Mammary microvascular endothelial cell (primary cell): Measurements from ENCODE around the gene SLC9A9. TPM values are rescaled to one million over a fixed set of nuclear protein-coding genes. Genes with fewer than 3 reads are reported as not detected.

ENCODE experiments used
- total RNA-seq: library from RNA; depleted of rRNA; stranded (reverse); fragments of >200 nt; gene quantifications from 2 replicates; pipeline ENCODE4 v1.2.3, GENCODE V29; 2015

SLC9A9 gene
- total RNA-seq, result 1.5 and 2.1 TPM in 2 replicates

DNA sequence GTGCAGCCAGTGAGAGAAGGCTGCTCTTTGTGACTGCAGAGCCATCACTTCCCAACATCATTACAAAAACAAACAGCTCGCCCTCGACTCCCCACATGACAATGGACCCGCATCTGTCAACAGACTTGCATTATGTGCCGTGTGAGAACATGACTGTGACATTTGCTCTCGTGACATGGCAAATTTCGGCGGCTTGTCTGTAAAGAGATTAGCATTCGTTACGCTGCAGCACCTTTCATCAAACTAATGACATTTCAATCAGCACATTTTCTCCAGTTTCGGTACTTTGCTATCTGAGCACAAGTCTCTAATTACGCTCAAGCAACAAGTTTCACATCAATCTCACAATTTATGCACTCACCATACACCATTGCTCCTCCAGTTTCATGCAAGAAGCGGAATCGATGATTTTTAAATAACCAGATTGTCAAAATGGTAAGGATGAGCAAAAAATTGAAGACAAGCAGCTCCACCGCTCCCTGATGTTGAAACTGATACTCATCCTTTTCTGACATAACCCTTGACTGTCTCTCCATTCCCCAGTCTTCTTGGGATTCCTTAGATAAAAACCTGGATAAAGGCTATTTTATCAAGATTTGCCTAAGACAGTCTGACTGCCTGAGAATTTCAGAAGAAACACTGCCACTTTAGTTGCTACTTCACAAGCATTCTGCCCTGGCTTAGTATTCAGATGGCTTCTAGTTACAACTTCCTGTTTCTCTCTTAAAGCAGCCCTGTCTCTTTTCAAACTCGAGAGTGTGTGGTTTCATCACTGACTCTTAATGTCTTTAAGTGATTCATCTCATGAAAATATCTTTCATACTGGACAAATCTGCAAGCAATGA is at the start of gene SLC9A9:
SLC9A9 (minus strand) TSS at position 682 of the 845 bp plus-strand sequence; CDS start at position 536, 146 bp downstream.

Other genes starting within 250 kb of the SLC9A9 start
- 23.9 and 28.5 TPM in 2 replicates for gene DIPK2A, start 123.4 kb upstream of the SLC9A9 start, total RNA-seq